Activated CD4-positive, alpha-beta T cell treated with anti-CD3 and anti-CD28 coated beads, Interleukin-2, amount 50 U/mL, for 48 hours (primary cell): ENCODE measurements around the gene PRPF6.

Experiments
- DNase-seq, 2 experiments: peaks; one replicate each; pipeline ENCODE4 v3.0.0-alpha.2; 2020

The PRPF6 gene

GRCh38 chr20:64080813-64081623 lies 100.1 kb downstream of the PRPF6 start:
- DNase-seq: no peak

- DNase-seq: no peak
These were observed 100.7 kb downstream of the PRPF6 start for GRCh38 chr20:64081624-64081964.

DNA sequence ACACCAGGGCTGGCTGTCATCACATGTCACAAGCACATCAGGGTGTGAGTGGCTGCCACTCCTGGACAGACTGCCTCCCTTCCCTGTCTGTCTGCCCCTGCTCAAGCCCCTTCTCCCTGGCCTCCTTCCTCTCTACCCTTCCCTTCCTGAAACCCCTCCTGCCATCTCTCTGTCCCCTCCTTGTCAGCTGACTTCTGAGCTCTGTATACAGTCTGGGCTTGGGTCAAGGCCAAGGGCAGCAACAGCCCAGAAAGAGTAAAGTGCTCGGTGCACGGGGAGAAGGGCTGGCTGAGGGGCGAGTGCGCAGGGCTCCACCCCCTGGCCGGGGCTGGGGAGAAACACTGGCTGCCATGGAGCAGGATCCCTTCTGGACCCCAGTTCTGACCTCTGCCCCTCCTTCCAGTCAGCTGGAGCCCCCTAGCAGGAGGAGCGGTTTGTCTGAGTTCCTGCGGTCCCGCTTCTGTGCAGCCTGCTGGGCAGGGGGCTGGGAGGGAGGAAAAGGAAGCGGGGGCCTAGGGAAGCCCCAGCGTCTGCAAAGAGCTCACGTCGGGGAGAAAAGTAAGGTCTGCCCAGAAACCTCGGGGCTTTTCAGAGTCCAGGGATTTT lies 101.3 kb downstream of the PRPF6 start:
- no peak for DNase-seq
